H7 (cell line): ENCODE measurements around the gene SLC12A2. TPM values are rescaled to one million over a fixed set of nuclear protein-coding genes. Genes with fewer than 3 reads are reported as not detected.

Experiments
- DNase-seq: peaks from one replicate; pipeline ENCODE4 v3.0.0; 2012
- H3K27me3 ChIP-seq: 2 replicates; pipeline ENCODE4 v1.6.0; 2011; ENCODE audit warnings: mild to moderate bottlenecking, low read length; ENCODE audit not compliant: control insufficient read depth, insufficient read depth
- H3K36me3 ChIP-seq: replicated peaks from 2 replicates; pipeline ENCODE4 v1.5.1; 2011; ENCODE audit warnings: low read length; ENCODE audit not compliant: control insufficient read depth, insufficient read depth
- H3K4me3 ChIP-seq: 2 replicates; pipeline ENCODE4 v1.5.1; 2011; ENCODE audit warnings: low read depth, mild to moderate bottlenecking, control low read depth, low read length, moderate library complexity; ENCODE audit not compliant: insufficient read depth
- total RNA-seq: library from RNA; depleted of rRNA; stranded (reverse); fragments of >200 nt; shearing (Covaris generic); gene quantifications from 2 replicates; pipeline ENCODE4 v1.2.3, GENCODE V29; 2014

The SLC12A2 gene
- total RNA-seq, 1 experiment from 2014 or later, result 5.4 TPM

GRCh38 chr5:128111818-128112448 lies 28.4 kb downstream of the SLC12A2 start:
- DNase-seq, result no peak
- no peaks in the 10 kb centered on the region for H3K27me3 ChIP-seq
- no peaks in the 10 kb centered on the region; the same call in 1 of the 2 replicates for H3K36me3 ChIP-seq
- no peak overlapping the region for H3K4me3 ChIP-seq

DNA sequence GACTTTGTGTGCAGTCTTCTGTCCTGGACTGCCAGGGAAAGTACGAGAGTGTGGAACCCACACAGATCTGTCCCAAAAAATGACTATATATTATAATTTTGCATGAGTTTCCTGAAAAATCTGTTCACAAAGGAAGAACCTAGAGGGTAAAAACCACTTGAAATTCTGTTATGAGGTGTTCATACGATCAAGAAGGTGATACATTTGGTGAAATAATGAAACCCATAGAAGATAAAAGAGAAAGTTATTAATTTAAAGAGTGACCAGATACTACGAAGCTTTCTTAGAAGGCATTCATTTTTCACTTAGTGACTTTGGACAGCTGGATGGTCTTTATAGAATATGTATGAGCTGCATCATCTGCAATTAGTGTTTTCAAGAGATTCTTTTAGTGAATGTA lies 32.9 kb downstream of the SLC12A2 start:
- H3K4me3 ChIP-seq, result no peak overlapping the region

DNA sequence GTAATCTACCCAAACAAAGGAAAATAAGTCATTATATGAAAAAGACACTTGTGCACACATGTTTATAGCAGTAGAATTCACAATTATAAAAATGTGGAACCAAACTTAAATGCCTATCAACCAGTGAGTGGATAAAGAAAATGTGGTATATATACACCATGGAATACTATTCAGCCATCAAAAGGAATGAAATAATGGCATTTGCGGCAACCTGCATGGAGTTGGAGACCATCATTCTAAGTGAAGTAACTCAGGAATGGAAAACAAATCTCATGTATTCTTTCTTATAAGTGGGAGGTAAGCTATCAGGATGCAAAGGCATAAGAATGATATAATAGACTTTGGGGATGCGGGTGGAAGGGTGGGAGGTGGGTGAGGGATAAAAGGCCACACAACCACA lies 34.6 kb downstream of the SLC12A2 start:
- no peak for DNase-seq
- Histone ChIP-seq H3K36me3 (no peaks in the 10 kb centered on the region; the same call in 1 of the 2 replicates), H3K4me3 (no peak overlapping the region), H3K27me3 (no peaks in the 10 kb centered on the region)

More for the DNA sequence above, 32.9 kb downstream of the SLC12A2 start:
- no peak for DNase-seq
- Histone ChIP-seq H3K27me3 (no peaks in the 10 kb centered on the region), H3K36me3 (no peaks in the 10 kb centered on the region; the same call in 1 of the 2 replicates)

- no peak for DNase-seq
- no peaks in the 10 kb centered on the region for H3K36me3 ChIP-seq
Measured at GRCh38 chr5:128121651-128122050, 38.1 kb downstream of the SLC12A2 start.

GRCh38 chr5:128123936-128124335 lies 40.4 kb downstream of the SLC12A2 start:
- Histone ChIP-seq H3K36me3 (no peaks in the 10 kb centered on the region), H3K4me3 (no peak overlapping the region), H3K27me3 (no peaks in the 10 kb centered on the region)
- DNase-seq, result no peak

More at GRCh38 chr5:128121651-128122050, 38.1 kb downstream of the SLC12A2 start:
- Histone ChIP-seq H3K4me3 (no peak overlapping the region), H3K27me3 (no peaks in the 10 kb centered on the region)

DNA sequence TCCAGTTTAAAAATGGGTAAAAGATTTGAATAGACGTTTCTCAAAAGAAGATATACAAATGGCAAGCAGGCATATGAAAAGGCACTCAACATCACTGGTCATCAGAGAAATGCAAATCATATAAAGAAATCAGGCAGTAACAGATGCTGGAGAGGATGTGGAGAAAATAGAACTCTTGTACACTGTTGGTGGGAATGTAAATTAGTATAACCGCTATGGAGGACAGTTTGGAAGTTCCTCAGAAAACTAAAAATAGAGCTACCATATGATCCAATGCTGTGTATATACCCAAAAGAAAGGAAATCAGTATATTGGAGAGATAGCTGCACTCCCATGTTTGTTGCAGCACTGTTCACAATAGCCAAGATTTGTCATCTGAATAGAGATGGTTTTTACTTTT lies 42.7 kb downstream of the SLC12A2 start:
- DNase-seq, result no peak

GRCh38 chr5:128132499-128132898 lies 48.9 kb downstream of the SLC12A2 start:
- Histone ChIP-seq H3K4me3 (no peak overlapping the region), H3K27me3 (no peaks in the 10 kb centered on the region), H3K36me3 (no peaks in the 10 kb centered on the region)
- no peak for DNase-seq

More for the DNA sequence above, 42.7 kb downstream of the SLC12A2 start:
- Histone ChIP-seq H3K27me3 (no peaks in the 10 kb centered on the region), H3K36me3 (no peaks in the 10 kb centered on the region), H3K4me3 (no peak overlapping the region)

GRCh38 chr5:128135286-128135685 lies 51.7 kb downstream of the SLC12A2 start:
- no peak overlapping the region for H3K4me3 ChIP-seq
- H3K36me3 ChIP-seq, result no peaks in the 10 kb centered on the region
- no peak for DNase-seq
- H3K27me3 ChIP-seq, result no peaks in the 10 kb centered on the region

GRCh38 chr5:128143911-128144310 lies 60.3 kb downstream of the SLC12A2 start:
- no peak for DNase-seq
- H3K4me3 ChIP-seq, result no peak overlapping the region
- no peaks in the 10 kb centered on the region for H3K36me3 ChIP-seq
- no peaks in the 10 kb centered on the region for H3K27me3 ChIP-seq

GRCh38 chr5:128144491-128144890 lies 60.9 kb downstream of the SLC12A2 start:
- Histone ChIP-seq H3K36me3 (no peaks in the 10 kb centered on the region), H3K4me3 (no peak overlapping the region), H3K27me3 (no peaks in the 10 kb centered on the region)
- no peak for DNase-seq

GRCh38 chr5:128146671-128147070 lies 63.1 kb downstream of the SLC12A2 start:
- H3K27me3 ChIP-seq, result no peaks in the 10 kb centered on the region
- H3K36me3 ChIP-seq, result no peaks in the 10 kb centered on the region
- H3K4me3 ChIP-seq, result no peak overlapping the region
- no peak for DNase-seq

GRCh38 chr5:128154943-128155342 lies 71.4 kb downstream of the SLC12A2 start:
- no peak for DNase-seq
- Histone ChIP-seq H3K4me3 (no peak overlapping the region), H3K36me3 (no peaks in the 10 kb centered on the region; the same call in 1 of the 2 replicates), H3K27me3 (no peaks in the 10 kb centered on the region)

DNA sequence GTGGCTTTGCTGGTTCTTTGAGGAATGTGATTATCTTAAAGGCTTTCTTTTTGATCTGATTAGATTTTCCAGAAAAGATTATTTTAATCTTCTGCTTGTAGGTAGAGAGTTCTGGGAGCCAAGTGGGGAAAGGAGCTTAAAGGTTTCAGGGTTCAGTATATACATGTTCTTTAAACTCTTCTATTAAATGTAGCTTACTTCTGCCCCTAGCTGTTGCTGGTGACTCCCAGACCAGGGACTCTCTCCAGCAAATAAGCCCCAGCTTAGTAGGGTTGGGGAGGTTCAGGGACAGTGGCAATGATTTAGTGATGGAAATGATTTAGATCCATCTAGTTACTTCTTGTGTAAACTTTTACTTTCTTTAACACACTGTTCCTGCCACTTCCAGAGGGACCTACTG lies 72.2 kb downstream of the SLC12A2 start:
- DNase-seq, result no peak
- H3K4me3 ChIP-seq, result no peak overlapping the region

DNA sequence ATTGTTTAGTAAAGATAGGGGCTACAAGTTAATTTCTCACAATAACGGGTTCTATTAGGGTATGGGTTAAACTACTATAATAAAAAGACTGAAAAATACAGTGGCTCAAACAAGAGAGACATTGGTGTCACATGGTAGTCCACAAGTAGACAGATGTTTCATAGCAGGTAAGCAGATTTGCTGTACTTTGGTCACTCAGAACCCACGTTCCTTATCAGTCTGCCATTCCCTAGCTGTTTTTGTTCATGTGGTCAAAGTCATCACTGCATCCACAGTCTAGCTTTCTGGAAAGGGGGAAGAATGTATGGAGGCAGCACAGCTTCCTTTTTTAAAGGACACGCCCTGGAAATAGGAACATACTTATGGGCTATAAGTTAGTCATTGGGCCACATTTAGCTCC lies 73.0 kb downstream of the SLC12A2 start:
- H3K27me3 ChIP-seq, result no peaks in the 10 kb centered on the region
- no peaks in the 10 kb centered on the region; the same call in 1 of the 2 replicates for H3K36me3 ChIP-seq
- DNase-seq, result no peak
- no peak overlapping the region for H3K4me3 ChIP-seq

More for the DNA sequence above, 72.2 kb downstream of the SLC12A2 start:
- Histone ChIP-seq H3K36me3 (no peaks in the 10 kb centered on the region; the same call in 1 of the 2 replicates), H3K27me3 (no peaks in the 10 kb centered on the region)

GRCh38 chr5:128158342-128158741 lies 74.8 kb downstream of the SLC12A2 start:
- Histone ChIP-seq H3K27me3 (no peaks in the 10 kb centered on the region), H3K36me3 (no peaks in the 10 kb centered on the region; the same call in none of the 2 replicates)
- no peak for DNase-seq

More at GRCh38 chr5:128158342-128158741, 74.8 kb downstream of the SLC12A2 start:
- no peak overlapping the region for H3K4me3 ChIP-seq
